ENCODE data around the gene PTPN6. TPM values are rescaled to one million over a fixed set of nuclear protein-coding genes. Genes with fewer than 3 reads are reported as not detected.

PTPN6 gene
- total and polyA plus RNA-seq, 10 of the 15 experiments (the other 5 are each of a cell fraction or from before 2014, with no cell fraction given), result 229 to 457 (median 370) TPM

DNA sequence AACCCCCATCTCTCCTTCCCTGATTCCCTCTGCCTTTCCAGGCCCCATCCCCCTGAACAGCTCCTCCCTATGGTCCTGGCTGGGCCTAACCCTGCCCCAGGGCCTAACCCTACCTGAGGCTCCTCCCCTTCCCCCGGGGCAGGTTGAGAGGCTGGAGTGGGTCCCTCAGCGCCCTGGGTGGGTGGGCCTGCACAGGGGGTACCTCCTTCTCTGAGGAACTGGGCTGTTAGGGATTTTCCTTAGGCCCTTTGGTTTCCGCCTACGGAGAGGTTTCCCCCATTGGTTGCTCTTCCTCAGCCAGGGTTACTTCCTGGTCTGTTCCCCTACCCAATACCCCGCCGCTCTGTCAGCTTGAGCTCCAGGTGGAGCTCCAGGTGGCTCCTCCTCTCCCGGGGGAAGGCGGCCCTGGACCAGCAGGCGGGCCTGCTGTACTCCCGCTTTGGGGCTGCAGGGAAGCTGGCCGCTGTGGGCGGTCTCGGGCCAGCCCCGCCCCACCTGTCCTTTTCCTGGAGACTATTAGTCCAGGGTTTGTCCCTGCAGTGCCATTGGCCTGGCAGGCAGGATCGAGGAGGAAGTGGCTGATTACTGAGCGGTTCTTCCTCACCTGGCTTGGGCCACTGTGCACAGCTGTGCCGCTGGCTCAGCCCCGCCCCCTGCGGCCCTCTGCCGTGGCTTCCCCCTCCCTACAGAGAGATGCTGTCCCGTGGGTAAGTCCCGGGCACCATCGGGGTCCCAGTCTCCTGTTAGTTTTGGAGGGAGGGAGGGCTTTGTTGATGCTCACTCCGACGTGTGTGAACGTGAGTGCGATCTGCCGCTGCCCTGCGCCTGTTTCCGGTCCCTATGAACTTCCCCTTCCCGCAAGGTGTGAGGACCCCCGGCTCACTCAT, 4.9 kb upstream of the PTPN6 start (continued):
- TF ChIP-seq EP300 (IDR thresholded peaks at IDR 0.05; ENCODE audit: borderline replicate concordance in 1 of 2, control insufficient read depth in 1 of 2, low read depth in 2 of 2, low read length in 2 of 2) (0 out of 4 replicates have a peak, but pooled peaks of 1 of the 2 experiments have one; percentile 17), IRF4 (IDR thresholded peaks at IDR 0.05; ENCODE audit: low read depth, low read length) (no peak), STAT1 (conservative IDR thresholded peaks at IDR 0.05) (no peak), TCF12 (IDR thresholded peaks at IDR 0.05; ENCODE audit: low read depth, low read length) (peak; percentile 83), CBFB (IDR thresholded peaks at IDR 0.05; ENCODE audit: low read depth) (no peak), NFYB (IDR thresholded peaks at IDR 0.05; ENCODE audit: insufficient read depth, low read depth, low read length) (0 out of 2 replicates have a peak, but pooled peaks have one; percentile 33), ESRRA (IDR thresholded peaks at IDR 0.05; ENCODE audit: low read length) (no peak), MYC (IDR thresholded peaks at IDR 0.05; ENCODE audit: insufficient read depth, insufficient read length, insufficient replicate concordance, low read length, severe bottlenecking) (no peak), CBX3 (IDR thresholded peaks at IDR 0.05; ENCODE audit: borderline replicate concordance, low read depth) (no peak), NBN (IDR thresholded peaks at IDR 0.05) (0 out of 2 replicates have a peak, but pooled peaks have one; percentile 52), STAT3 (IDR thresholded peaks at IDR 0.05; ENCODE audit: low read depth, low read length) (no peak), IKZF2 (IDR thresholded peaks at IDR 0.05) (peak; percentile 75 to 83; a peak in 2 of 4 replicates), NFXL1 (IDR thresholded peaks at IDR 0.05; ENCODE audit: borderline replicate concordance) (no peak), RUNX3 (IDR thresholded peaks at IDR 0.05; ENCODE audit: low read length) (no peak), FOXM1 (IDR thresholded peaks at IDR 0.05; ENCODE audit: low read depth, low read length) (no peak), NR2C2 (IDR thresholded peaks at IDR 0.05; ENCODE audit: borderline replicate concordance, control insufficient read depth, insufficient read length, low read depth) (no peak)
- TF ChIP-seq, protein P1, sequence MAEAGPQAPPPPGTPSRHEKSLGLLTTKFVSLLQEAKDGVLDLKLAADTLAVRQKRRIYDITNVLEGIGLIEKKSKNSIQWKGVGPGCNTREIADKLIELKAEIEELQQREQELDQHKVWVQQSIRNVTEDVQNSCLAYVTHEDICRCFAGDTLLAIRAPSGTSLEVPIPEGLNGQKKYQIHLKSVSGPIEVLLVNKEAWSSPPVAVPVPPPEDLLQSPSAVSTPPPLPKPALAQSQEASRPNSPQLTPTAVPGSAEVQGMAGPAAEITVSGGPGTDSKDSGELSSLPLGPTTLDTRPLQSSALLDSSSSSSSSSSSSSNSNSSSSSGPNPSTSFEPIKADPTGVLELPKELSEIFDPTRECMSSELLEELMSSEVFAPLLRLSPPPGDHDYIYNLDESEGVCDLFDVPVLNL (IDR thresholded peaks at IDR 0.05; ENCODE audit: low read depth, low read length), result no peak
- TF ChIP-seq, protein P2, sequence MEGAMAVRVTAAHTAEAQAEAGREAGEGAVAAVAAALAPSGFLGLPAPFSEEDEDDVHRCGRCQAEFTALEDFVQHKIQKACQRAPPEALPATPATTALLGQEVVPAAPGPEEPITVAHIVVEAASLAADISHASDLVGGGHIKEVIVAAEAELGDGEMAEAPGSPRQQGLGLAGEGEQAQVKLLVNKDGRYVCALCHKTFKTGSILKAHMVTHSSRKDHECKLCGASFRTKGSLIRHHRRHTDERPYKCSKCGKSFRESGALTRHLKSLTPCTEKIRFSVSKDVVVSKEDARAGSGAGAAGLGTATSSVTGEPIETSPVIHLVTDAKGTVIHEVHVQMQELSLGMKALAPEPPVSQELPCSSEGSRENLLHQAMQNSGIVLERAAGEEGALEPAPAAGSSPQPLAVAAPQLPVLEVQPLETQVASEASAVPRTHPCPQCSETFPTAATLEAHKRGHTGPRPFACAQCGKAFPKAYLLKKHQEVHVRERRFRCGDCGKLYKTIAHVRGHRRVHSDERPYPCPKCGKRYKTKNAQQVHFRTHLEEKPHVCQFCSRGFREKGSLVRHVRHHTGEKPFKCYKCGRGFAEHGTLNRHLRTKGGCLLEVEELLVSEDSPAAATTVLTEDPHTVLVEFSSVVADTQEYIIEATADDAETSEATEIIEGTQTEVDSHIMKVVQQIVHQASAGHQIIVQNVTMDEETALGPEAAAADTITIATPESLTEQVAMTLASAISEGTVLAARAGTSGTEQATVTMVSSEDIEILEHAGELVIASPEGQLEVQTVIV (IDR thresholded peaks at IDR 0.05; ENCODE audit: borderline replicate concordance, partially characterized antibody), result no peak
- TF ChIP-seq, protein P3, sequence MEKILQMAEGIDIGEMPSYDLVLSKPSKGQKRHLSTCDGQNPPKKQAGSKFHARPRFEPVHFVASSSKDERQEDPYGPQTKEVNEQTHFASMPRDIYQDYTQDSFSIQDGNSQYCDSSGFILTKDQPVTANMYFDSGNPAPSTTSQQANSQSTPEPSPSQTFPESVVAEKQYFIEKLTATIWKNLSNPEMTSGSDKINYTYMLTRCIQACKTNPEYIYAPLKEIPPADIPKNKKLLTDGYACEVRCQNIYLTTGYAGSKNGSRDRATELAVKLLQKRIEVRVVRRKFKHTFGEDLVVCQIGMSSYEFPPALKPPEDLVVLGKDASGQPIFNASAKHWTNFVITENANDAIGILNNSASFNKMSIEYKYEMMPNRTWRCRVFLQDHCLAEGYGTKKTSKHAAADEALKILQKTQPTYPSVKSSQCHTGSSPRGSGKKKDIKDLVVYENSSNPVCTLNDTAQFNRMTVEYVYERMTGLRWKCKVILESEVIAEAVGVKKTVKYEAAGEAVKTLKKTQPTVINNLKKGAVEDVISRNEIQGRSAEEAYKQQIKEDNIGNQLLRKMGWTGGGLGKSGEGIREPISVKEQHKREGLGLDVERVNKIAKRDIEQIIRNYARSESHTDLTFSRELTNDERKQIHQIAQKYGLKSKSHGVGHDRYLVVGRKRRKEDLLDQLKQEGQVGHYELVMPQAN (conservative IDR thresholded peaks at IDR 0.05), result no peak
- TF ChIP-seq, protein P4, sequence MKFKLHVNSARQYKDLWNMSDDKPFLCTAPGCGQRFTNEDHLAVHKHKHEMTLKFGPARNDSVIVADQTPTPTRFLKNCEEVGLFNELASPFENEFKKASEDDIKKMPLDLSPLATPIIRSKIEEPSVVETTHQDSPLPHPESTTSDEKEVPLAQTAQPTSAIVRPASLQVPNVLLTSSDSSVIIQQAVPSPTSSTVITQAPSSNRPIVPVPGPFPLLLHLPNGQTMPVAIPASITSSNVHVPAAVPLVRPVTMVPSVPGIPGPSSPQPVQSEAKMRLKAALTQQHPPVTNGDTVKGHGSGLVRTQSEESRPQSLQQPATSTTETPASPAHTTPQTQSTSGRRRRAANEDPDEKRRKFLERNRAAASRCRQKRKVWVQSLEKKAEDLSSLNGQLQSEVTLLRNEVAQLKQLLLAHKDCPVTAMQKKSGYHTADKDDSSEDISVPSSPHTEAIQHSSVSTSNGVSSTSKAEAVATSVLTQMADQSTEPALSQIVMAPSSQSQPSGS (IDR thresholded peaks at IDR 0.05; ENCODE audit: low read length), result no peak

Measured in GM12878 (cell line).